HuH-7 (cell line): ENCODE data around the gene TNFRSF25.
"Not testable (repeated sequence)": the region's sequence is repeated elsewhere in the genome, so short reads cannot be mapped to it uniquely, and the experiment has no call there.

Experiments
- DNase-seq: peaks from one replicate; pipeline ENCODE4 v3.0.0; 2011; ENCODE audit warnings: low spot score

TNFRSF25 gene

DNA sequence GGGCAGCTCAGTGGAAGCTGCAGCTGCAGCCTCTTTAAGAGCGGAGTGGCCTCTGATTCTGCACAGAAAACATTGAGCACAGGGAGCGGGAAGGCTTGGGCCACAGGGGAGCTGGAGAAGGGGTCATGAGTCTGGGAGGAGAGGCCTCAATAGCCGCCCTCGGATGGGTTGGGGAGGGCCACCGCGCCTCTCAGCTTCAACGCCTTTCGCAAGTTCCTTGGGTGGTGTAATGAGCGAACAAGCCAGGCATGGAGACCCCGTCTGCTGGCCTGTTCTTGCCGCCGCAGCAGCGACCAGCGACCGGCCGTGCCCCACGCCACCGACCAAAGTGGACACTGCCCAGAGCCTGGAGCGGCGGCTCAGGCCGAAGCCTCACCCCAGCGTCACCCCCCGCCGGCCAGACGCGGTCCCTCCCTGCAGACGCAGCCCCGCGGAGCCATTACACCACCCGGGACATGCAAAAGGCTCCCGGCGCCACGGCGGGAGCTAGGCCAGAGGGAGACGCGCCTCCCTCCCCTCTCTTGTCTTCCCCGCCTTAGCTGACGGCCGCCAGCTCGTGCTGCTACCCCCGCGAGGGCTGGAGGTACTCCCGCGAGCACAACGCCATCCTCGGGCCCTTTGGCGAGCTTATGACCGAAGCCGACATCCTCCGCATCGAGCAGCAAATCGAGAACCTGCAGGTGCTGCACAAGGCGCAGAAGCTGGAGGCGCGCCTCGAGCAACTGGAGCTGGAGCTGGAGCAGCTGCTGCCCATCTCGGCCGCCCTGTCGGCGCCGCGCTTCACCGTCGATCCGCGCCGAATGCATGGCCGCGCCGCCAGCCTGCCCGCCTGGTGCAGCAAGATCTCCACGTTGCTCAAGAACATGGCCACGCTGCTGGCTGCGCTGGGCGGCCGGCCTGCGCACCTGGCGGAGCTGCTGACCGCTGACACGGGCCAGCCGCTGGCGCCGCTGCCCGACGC lies 11.8 kb downstream of the TNFRSF25 start:
- DNase-seq = not testable (repeated sequence)

DNA sequence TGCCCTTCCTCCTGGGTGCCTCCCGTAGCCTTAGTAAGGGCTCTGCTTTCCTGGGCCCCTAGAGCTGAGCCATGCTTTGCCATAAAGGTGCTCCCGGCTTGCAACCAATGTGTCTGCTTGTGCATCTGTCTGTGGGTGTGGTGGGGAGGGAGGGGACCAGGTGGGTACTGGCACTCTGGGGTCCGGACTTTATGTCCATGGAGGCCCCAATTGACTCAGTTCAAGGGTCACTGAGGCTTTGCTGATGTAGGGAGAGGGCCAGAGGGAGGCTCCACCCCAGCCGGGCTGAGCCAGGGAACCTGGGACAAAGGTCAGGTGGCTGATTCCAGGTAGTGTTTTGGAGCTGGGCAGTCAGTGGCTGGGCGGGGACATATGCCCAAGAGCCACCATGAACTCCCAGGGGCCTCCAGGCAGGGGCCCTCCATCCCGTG lies 15.0 kb downstream of the TNFRSF25 start:
- peak; percentile 80 for DNase-seq

DNA sequence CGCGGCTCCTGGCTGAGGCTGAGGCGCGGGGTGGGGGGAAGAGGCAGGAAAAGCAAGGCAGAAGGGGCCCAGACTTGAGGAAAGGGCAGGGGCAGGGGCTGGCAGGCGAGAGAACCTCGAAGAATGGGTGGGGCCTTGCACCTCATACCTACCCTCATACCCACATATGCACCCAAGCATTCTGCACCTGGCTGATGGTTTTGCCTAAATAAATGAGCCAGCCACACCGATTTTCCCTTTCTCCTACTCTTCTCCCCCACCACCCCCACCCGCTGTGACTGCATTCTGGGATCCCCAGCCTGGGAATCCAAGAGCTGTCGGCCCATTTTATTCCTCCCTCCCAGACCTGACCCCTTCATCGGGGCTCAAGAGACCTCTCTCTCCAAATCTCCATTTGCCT lies 15.5 kb downstream of the TNFRSF25 start:
- not testable (repeated sequence) for DNase-seq

- no peak for DNase-seq
These were observed 15.9 kb downstream of the TNFRSF25 start for GRCh38 chr1:6450005-6450450.

- peak; percentile 56 for DNase-seq
These were observed 17.0 kb downstream of the TNFRSF25 start for GRCh38 chr1:6448749-6449631.

- DNase-seq = peak; percentile 57
These were observed 17.9 kb downstream of the TNFRSF25 start for GRCh38 chr1:6447818-6448748.

DNA sequence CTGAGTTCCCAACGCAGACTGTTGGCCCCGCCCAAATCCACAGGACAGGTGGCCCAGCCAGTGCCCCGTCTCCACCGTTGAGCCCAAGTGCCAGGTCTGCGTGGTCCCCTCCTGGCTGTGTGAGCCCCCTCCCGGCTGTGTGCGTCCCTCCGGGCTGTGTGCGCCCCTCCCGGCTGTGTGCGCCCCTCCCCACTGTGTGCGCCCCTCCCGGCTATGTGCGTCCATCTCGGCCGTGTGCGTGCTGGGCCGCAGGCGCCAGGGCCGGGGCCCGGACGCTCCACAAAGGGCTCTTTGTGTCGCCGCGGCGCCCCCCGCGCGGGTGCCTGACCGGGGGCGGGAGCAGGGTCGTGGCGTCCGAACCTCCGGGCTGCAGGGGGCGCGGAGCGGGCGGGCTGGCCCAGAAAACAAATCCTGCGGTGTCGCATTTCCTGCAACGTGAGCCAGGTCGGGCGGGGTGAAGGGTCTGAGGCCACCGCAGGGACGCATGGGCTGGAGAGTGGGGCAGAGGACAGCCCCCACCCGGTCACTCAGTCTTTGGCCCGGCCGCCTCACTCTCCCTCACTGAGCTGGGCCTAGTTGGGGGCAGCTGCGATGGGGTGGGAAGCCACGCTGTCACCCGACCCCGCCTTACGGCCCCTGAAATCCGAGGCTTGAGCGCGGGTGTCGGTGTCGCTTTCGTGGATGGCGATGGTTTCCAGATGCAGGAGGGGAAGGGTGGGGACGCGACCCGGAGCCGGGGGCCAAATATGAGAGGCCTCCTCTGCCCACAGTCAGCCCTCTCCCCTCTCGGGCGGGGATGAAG lies 18.8 kb downstream of the TNFRSF25 start:
- peak; percentile 53 for DNase-seq

DNA sequence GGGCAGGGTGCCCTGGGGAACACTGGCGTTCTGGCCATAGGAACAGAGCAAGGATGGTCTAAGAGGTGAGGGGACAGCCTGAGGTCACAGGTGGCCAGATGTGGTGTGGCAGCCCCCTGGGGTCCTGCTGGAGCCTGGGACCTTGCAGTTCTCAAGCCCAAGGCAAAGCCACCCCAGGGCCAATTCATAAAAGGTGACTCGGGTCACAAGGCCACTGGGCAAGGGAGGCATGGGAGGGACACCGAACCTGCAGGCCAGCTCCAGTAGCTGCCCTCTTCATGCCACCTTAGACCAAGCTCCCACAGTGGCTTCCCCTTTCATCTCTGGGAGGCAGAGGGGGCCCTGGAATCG lies 19.3 kb downstream of the TNFRSF25 start:
- DNase-seq = no peak

DNA sequence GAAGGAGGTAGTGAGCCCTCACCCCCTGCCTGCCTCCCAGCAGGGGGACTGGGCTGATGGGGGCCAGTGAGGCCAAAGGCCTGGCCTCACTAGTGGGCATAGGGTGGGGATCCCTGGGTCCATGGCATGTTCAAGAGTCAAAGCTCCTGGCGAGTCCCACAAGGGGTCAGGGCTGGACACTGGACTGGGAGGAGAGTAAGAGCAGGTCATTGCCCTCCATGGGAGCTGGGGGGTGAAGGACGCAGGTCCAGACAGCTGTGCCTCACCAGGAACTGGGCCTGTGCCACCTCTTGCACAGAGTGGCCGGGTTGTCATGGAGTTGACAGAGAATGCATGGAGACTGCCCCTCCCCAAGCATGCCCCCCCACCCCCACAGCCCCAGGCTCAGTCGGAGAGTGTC lies 20.0 kb downstream of the TNFRSF25 start:
- not testable (repeated sequence) for DNase-seq

DNA sequence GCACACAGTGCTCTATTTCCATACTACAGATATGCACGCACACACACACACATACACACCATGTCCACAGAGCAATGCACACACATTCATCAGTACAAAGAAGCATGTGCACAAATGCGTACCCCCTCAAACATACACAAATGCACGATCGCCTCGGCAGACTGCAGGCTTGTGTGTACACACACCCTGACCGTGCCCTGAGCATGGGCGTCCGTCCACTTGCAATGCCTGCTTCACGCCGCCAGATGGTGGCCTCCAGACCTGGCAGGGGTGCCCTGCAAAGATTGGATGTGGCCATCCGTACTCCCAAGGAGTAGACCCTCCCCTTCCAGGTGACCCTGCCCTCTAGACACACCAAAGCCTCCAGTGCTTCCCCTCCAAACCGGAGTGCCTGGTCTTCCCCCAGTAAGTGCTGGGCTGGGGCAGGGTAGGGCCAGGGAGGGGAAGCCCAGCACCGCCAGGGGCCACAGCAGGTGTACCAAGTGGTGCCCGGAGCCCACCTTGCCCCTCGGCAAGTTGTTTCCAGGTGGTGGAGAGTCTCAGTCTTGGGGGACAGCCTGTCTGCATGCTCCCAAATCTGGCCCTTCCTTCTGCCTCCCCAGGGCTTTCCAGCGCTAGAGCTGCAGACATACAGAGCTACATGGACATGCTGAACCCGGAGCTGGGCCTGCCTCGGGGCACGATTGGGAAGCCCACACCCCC lies 20.8 kb downstream of the TNFRSF25 start:
- no peak for DNase-seq

DNA sequence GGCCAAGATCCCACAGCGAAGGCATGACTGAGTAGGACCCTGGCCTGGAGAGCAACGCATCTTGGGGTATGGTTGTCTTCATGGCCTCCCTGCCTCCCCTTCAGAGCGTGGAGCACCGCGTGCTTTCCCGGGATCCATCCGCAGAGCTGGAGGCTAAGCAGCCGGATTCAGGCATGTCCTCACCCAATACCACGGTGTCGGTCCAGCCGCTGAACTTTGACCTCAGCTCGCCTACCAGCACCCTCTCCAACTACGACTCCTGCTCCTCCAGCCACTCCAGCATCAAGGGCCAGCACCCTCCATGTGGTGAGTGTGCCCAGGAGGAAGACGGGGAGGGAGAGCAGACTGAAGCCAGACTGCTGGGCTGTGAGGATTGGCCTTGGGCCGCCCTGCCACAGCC lies 21.6 kb downstream of the TNFRSF25 start:
- DNase-seq = no peak

GRCh38 chr1:6443339-6444115 lies 22.4 kb downstream of the TNFRSF25 start:
- no peak for DNase-seq

GRCh38 chr1:6441586-6441985 lies 24.4 kb downstream of the TNFRSF25 start:
- DNase-seq = no peak

- DNase-seq = peak; percentile 71
These were observed 25.5 kb downstream of the TNFRSF25 start for GRCh38 chr1:6440198-6441126.

DNA sequence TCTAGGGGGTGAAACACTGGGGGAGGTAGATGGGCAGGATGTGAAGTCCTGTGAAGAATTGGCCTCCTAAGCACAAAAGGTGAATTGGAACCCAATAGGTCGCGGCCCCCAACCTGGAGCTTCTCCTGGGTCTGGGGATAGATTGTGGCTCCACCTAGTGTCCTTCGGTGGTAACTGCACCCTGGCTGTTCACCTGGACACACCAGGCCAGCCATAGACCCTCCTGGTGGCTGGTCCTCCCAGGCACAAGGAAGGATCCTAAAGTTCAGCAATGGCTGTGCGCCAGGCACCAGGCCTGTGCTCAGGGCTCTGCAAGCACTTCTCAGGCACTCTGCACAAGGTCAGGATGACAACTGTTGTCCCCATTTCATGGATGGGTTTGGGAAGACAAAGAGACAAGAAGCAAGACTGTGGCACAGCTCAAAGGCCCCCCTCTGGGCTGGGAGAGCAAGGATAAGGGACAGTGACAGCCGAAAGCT lies 27.9 kb downstream of the TNFRSF25 start:
- DNase-seq = peak; percentile 91

- DNase-seq = not testable (repeated sequence)
These were observed 28.8 kb downstream of the TNFRSF25 start for GRCh38 chr1:6437012-6437700.

DNA sequence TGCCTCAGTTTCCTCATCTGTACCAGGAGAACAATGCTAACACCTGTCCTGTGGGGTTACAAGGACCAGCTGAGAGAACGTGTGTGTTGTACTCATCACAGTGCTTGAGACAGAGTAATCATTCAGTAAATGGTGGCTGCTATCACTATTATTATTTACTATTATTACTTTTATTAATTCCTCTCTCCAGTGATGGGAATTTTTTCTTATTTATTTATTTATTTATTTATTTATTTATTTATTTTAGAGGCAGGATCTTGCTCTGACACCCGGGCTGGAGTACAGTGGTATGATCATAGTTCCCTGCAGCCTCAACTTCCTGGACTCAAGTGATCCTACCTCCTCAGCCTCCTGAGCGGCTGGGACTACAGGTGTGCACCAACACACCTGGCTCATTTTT lies 29.7 kb downstream of the TNFRSF25 start:
- DNase-seq = not testable (repeated sequence)
